ENCODE results near the gene LSG1. TPM values are rescaled to one million over a fixed set of nuclear protein-coding genes. Genes with fewer than 3 reads are reported as not detected.

The LSG1 gene
- total and polyA plus RNA-seq, 2 of the 13 experiments (the other 11 are each of a cell fraction or from before 2014, with no cell fraction given): 21.4 to 32.1 TPM

GRCh38 chr3:194685718-194686413 lies 13.9 kb upstream of the LSG1 start, which contains the start of gene FAM43A (continued):
- peak; percentile 58; the same call in 1 of the 2 replicates for TF ChIP-seq THAP7 (CRISPR knock-in tag; IDR thresholded peaks at IDR 0.05)
- TF ChIP-seq PHF8 (CRISPR knock-in tag; IDR thresholded peaks at IDR 0.05): peak; percentile 70
- 0 out of 2 replicates have a peak, but pooled peaks have one; percentile 8 for TF ChIP-seq MLXIP (CRISPR knock-in tag; IDR thresholded peaks at IDR 0.05; ENCODE audit: borderline replicate concordance)
- TF ChIP-seq CBX1 (IDR thresholded peaks at IDR 0.05; ENCODE audit: low read depth): peak; percentile 77
- no peak for TF ChIP-seq AFF4 (CRISPR knock-in tag; IDR thresholded peaks at IDR 0.05)
- TF ChIP-seq SMAD3 (CRISPR knock-in tag; IDR thresholded peaks at IDR 0.05): peak; percentile 83
- peak; percentile 20; the same call in 1 of the 2 replicates for TF ChIP-seq ZNF510 (CRISPR knock-in tag; IDR thresholded peaks at IDR 0.05; ENCODE audit: low read depth)
- TF ChIP-seq, protein P1, sequence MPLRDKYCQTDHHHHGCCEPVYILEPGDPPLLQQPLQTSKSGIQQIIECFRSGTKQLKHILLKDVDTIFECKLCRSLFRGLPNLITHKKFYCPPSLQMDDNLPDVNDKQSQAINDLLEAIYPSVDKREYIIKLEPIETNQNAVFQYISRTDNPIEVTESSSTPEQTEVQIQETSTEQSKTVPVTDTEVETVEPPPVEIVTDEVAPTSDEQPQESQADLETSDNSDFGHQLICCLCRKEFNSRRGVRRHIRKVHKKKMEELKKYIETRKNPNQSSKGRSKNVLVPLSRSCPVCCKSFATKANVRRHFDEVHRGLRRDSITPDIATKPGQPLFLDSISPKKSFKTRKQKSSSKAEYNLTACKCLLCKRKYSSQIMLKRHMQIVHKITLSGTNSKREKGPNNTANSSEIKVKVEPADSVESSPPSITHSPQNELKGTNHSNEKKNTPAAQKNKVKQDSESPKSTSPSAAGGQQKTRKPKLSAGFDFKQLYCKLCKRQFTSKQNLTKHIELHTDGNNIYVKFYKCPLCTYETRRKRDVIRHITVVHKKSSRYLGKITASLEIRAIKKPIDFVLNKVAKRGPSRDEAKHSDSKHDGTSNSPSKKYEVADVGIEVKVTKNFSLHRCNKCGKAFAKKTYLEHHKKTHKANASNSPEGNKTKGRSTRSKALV (CRISPR knock-in tag; IDR thresholded peaks at IDR 0.05): peak; percentile 98
- TF ChIP-seq GFI1 (CRISPR knock-in tag; IDR thresholded peaks at IDR 0.05; ENCODE audit: borderline replicate concordance): 0 out of 2 replicates have a peak, but pooled peaks have one; percentile 44
- 0 out of 2 replicates have a peak, but pooled peaks have one; percentile 36 for TF ChIP-seq KLF13 (CRISPR knock-in tag; IDR thresholded peaks at IDR 0.05)
- TF ChIP-seq, protein P2, sequence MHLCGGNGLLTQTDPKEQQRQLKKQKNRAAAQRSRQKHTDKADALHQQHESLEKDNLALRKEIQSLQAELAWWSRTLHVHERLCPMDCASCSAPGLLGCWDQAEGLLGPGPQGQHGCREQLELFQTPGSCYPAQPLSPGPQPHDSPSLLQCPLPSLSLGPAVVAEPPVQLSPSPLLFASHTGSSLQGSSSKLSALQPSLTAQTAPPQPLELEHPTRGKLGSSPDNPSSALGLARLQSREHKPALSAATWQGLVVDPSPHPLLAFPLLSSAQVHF (CRISPR knock-in tag; IDR thresholded peaks at IDR 0.05): no peak
- peak; percentile 59; the same call in 1 of the 2 replicates for TF ChIP-seq ARNT2 (CRISPR knock-in tag; IDR thresholded peaks at IDR 0.05; ENCODE audit: low read depth)
- TF ChIP-seq ZNF296 (CRISPR knock-in tag; conservative IDR thresholded peaks at IDR 0.05): 0 out of 2 replicates have a peak, but pooled peaks have one; percentile 28
- TF ChIP-seq ZSCAN29 (CRISPR knock-in tag; conservative IDR thresholded peaks at IDR 0.05): peak; percentile 63; the same call in 1 of the 2 replicates

Measured in HepG2 (cell line).